HG02981 (cell line): Measurements from ENCODE around the gene MYBPH.

Source experiments
- ATAC-seq: cut with Tn5 transposase; IDR thresholded peaks from one replicate; pipeline ENCODE4 v1.9.1; 2021; ENCODE audit warnings: mild to moderate bottlenecking, moderate library complexity; ENCODE audit not compliant: unreplicated experiment

The MYBPH gene

DNA sequence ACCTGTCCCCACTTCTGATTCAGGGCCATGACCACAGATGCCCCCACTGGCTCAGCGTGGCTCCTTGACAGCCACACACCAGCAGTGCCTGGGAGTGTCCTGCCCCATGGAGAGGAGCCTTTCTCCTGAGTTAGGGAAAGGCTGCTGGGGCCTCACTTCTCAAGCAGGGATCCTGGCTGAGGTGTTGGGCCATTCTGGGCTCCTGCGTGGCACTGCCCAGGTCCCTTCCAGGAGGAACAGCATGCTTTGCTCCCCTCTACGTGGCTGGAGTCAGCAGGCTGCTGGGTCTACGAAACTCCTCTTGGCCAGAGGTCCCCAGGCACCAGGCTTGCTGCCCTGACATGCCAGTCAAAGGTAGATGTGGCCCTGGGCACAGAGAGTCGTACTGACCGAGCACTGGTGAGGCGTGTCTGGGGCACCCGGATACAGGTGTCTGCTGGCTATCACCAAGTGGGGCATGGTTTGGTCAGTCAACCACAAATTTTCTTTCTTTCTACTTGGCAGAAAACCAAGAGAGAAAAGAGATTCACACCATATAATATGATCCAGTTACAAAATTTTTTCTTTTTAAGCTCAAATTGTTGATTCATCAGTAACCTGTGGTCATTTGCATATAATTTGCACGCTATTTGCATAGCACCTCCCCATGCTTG, 44.0 kb downstream of the MYBPH start:
- no peak for ATAC-seq

DNA sequence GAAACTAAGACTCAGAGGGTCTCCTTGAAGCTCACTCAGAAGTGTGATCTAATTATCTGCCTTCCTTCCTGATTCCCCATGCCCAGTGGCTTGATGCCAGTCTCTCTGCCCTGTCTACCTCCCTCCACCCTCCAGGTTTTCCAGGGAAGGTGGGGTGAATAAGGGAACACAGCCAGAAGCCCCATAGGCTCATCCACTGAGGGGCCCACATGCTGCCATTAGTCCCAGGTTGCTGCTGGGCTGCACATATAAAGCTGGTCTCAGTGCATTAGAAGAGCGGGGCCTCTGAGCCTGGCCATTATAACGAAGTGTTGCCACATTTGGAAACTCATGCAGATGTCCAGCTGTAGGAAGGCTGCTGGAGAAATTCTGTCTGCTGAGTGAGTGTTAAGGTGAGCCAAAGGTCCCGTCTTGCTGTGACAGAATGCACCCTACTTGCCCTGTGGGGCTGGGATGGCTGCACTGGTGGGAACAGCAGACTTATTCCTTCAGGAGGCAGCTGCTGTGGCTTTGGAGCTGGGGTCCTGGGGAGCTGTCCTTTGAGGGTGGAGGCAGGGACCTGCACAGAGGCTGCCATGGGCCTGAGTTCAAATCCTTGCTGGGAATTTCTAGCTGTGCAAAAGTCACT, 45.2 kb downstream of the MYBPH start:
- no peak for ATAC-seq

DNA sequence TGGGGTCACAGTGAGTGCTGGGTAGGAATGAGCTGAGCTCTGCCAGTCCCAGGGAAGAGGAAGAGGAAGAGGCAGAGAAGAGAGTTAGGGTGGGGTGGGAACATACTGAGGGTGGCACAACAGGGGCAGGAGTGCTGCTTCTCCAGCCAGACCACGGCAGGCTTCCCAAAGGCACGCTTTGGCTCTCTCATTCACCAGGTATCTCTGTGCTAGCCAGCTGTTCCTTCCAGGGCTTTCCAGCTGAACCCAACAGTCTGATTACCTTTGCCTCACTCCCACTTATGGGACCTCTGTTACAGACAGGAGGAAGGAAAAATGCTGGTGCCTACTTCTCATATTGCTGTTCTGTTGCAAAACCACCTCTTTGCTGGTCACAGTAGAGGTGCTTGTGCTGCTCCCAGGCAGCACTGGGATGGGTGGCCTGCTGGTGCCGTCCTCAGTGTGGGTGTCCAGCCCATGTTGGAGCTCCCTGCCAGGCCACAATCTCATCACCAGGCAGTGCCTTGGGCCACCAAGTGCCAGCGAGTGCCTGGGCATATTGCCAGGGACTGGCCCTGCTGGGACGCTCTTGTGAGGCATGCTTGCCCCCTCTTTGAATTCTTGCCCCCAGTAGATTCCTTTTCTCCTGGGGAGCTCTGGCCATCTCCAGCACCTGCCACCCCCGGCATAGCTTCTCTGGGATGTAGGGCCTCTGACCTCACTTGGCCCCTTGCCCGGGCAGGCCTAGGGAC, 46.0 kb downstream of the MYBPH start:
- no peak for ATAC-seq

DNA sequence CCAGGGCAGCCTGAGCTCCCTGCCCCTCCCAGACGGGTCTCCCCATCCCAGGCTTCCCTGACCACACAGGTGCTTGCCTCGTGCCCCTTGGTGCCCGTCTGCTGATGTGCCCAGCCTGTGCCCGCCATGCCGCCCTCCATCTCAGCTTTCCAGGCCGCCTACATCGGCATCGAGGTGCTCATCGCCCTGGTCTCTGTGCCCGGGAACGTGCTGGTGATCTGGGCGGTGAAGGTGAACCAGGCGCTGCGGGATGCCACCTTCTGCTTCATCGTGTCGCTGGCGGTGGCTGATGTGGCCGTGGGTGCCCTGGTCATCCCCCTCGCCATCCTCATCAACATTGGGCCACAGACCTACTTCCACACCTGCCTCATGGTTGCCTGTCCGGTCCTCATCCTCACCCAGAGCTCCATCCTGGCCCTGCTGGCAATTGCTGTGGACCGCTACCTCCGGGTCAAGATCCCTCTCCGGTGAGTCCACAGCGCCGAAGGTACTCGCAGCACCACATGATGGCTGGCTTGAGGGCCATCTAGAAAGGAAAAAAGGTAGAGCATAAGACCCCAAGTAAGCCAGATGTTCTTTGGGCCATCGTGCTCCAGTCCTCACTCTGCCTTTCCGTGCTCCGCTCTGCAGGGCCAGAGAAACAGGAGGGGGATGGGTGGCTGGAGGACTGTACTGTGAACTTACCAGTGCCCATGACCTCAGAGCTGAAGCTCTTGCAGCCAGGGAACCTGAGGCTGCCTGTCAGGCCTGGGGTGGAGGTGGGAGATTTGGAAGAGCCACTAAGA, 46.7 kb downstream of the MYBPH start:
- no peak for ATAC-seq

DNA sequence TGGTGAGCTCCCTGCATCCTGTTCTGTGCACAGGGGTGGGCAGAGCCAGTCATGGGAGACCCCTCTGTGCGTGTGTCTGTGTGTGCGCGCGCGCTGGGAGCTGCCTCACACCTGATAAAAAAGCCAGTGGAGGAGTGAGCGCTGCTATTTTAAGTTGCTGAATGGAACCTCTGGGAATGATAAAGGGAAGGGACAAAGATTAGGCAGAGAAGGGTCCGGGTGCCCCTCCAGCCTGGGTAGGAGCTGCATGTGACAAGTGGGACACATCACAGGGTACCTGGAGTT, 47.3 kb downstream of the MYBPH start:
- ATAC-seq, result no peak

DNA sequence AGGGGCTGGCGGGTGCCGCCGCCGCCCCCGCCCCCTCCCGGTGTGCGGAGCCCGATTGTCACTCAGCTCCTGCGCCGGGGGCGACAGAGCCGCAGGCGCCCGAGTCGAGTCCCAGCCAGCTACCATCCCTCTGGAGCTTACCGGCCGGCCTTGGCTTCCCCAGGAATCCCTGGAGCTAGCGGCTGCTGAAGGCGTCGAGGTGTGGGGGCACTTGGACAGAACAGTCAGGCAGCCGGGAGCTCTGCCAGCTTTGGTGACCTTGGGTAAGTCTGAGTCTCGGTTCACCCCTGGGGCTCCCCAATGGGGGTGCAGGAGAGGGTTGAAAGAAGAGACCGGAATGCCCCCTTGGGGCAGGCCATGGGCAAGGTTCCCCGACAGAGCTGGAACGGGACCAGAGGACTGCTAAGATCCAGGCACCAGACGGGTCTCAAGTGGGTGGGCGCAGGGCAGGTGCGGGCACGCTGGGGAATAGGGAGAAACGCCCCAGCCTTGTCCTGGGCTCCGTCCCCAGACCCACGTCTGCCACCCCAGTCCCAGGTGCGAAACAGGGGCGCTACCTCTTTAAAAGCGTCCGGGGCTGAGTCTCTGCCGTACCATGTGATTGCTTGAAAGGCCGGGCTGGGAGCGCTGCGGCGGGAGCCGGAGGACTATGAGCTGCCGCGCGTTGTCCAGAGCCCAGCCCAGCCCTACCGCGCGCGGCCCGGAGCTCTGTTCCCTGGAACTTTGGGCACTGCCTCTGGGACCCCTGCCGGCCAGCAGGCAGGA, 47.8 kb downstream of the MYBPH start, which contains the start of gene ADORA1:
ADORA1 (plus strand) TSS at position 61 of the 765 bp plus-strand sequence. CDS start 1,116 bp downstream, outside the sequence.
- ATAC-seq, result no peak

DNA sequence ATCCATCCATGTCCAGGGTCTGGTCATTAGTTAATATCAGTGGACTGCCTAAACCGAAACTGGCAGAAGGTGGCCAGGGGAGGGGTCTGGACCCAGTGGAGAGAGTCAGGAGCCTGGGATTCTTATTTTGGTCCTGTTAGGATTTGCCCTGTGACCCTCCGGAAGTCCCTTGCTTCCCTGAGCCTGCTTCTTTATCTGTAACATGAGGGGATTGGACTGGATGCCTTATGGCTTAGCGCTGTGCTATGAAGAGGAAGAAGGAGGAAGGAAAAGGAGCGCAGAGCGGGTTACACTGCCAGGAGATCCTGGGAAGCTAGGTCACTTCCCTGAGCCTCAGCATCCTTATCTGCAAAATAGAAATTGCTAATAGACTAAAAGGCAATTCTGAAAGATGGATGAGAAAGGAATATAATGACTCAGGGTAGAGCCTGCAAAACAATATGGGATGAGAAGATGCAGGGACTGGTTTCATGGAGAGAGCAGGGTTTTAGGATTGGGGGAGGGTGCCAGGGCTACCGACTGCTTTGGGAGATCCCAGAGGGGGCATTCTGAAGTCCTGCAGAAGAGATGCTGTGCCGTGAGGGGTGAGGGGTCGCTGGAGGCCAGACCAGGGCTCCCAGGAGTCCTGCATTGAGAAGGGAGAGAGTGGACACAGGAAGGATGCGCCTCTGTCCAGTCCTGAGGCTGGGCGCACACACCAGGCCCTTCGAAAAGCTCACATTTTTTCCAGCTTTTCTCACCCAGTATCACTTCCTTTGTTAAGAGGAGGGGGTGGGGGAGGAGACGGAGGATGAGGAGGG, 48.6 kb downstream of the MYBPH start:
- ATAC-seq, result no peak

DNA sequence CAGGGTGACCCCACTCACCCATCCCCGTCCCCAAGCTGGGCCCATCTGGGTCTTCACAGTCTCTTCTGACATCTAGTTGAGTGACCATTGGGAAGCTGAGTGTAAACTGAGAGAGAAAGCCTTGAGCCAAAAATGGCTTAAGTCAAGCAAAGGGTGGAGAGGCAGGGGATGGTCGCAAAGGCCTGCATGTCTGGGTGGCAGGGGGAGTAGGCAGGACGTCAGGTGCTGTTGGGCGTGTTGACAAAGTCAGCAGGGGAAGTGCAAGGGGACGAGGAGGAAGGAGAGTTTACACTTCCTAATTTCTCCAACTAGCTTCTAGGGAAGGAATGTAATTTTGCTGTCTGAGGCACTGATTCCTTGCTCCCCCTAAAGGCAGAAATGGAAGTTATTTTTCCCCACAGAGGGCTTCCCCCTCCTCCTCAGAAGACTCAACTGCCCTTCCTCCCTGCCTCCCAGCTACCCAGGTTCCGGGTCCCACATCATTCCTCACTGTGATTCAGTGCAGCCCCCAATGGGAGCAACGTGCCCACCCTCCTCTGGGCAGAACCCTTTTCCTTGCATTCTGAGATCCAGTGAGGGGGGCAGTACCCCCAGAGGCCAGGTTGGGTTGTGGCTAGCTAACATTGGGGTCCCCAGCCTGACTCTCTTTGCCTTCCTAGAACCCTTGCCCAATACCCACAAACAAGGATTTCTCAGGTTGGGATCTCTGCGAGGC, 49.3 kb downstream of the MYBPH start:
- ATAC-seq, result no peak

DNA sequence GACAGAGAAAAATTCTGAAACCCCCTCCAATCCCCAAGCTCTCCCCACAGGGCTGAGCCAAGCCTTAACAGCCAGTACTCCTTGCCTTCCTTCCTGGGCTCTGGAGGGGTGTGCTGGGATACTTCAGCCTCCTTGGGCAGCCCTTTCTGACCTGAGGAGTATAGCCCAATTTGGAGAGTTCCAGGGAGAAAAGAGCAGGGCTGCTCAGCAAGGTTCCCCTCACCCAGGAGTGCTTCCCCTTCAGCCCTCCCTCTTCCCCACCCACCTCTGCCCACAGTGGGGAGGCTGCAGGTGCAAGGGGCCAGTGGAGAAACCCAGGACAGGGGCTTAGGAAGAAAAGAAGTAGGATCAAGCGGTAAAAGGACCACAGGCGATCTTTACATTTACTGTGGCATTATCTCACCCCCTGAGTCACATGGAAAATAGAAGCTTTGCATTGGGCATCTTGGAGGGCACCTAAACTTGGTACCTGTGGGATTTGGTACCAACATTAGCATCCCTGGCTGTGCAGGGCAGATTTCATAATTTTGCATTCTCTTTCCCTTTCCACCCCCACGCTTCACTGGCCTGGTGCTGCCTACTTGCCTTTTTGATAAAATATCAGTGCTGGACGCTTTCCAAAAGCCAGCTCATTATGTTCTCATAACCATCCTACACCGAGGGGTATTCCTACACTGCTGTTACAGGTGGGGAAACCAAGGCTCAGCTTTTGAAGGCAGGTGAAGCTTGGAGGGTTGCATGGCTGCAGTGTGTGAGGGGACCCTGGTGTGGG, 50.9 kb downstream of the MYBPH start:
- no peak for ATAC-seq

DNA sequence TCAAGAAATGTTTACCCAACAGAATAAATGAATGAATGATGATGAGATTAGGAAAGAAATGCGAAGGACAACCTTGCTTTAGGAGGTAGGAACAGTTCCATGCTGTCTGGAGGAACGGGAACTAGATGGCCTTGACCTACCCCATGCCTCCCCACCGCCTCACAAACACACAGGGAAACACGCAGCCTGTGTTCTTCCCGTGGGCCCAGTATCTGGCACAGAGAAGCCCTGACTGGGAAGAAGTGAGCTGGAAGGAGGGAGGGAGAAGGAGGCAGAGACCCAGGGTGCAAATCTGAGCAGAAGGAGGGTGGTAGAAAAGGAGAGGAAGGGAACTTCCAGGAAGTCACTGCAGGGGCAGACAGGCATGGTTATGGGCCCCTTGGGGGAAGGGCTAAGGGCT, 51.6 kb downstream of the MYBPH start:
- no peak for ATAC-seq

DNA sequence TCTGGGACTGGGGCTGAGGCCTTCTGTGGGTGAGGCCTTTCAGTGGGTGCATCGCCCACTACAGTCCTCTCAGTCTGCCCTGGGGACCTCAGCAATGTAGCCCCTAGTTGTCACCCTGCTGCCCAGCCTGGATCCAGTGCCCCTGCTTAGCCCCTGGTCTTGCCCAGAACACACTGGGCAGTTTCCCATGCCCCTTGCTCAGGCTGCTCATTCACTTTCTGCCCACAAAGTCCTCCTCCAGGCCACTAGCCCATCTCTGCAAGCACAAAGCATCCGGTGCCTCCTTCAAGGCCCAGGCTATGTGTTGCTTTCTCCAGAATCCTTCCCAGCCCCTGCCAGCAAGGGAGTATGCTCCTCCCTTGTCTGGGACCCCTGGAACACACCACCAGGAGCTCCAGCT, 53.5 kb downstream of the MYBPH start:
- ATAC-seq, result no peak

DNA sequence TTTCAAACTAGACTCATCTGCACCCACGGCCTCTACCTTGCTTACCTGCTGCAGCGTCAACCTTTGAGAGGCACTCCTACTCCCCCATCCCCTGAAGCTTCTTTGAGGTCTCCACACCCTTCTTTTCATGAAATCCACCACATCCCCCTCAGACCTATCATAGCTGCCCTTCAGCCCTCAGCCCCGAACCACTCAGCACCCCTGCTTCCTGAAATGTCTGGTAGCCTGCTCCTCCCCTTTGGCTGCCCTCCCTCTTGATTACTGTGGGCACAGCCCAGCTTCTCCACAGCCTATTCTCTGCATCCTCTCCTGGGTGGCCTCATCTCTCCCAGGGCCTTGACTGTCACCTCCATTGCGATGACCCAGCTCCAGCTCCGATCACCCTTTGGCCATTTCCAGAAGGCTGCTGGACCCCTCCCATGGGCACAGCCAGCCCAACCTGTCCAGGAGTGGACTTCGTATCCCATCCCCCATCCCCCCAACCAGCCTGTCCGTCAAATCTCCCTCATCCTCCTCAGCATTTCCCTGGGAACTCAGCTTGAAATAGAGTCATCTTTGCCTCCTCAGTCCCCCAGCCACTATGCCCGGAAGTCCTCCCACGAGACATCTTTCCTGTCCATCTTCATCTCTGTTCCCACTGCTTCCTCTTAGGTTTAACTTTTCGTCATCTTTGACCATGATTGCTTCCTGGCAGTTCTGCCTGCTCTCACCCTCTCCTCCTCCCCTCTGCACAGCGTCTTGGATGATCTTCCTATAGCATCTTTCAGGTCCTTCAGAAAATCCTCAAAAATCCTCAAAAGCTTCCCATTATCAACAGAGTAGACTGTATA, 54.2 kb downstream of the MYBPH start:
- ATAC-seq, result no peak

DNA sequence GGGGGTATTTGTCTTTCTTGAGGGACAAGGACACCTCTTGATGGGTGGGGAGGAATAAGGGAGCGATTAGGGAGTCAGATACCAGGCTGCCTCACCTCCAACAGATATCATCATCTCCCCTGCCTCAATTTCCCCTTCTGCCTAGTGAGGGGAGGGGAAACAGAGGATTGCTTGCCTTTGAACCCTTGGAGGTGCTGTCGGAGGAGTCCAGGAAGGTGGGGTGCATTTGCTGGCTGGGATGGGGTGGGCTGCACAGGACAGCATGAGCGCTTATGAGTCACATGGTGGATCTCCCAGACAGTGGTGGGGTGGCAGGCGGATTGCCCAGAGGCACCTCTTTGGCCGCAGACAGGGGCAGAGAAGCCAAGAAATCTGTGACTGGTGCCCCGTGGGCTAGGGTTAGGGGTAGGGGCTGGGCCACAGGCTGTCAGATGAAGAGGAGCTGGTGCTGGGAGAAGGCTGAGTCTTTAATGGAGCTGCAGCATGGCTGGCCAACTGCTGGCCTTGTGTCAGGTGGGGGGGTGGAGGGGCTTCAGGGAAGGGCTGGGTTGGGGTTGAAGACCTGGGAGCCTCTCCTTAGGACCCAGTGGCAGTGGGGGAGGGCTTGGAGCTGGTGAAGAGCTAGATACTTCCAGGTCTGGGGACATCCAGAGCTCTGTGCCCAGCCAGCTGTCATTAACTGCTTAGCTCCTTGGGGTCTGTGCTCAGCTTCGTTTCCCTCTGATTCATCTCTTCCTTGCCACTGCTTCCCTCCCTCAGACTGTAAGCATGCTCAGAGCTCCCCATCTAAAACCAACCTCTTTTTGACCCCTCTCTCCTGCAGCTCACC, 55.1 kb downstream of the MYBPH start:
- ATAC-seq, result no peak
